Measurements from ENCODE around the gene FAP.

The FAP gene

DNA sequence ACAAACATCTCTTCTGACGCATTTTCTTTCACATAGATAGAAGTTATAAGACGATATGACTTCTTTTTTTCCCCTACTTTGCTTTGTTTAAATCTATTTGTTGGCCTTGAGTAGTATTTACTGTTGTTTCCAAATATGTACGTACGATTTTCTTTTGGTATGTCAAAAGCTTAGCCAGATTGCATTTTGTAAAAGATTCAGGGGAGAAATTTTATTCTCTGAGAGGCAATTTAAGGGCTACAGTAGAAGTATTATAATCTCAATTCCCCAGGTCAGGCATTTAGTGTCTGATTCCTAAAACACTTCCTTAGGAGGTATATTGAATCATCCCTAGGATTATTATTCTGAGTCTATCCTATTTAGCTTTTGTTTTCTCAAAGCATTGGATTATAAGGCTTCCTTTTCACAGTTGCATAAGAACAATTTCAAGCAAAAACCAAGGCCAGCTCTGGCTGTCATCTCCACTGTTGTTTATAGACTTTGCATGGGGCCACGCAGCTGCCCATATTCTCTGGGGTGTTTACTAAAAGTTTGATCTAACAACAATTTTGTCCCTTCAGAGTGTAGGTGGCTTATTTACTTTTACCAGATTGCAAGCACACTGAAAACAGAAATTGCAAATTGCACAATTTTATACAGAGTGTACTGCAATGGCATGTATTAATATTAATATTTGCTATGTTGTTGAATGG lies 57.6 kb downstream of the FAP start:
- DNase-seq (ENCODE audit: low spot score) = no peak

DNA sequence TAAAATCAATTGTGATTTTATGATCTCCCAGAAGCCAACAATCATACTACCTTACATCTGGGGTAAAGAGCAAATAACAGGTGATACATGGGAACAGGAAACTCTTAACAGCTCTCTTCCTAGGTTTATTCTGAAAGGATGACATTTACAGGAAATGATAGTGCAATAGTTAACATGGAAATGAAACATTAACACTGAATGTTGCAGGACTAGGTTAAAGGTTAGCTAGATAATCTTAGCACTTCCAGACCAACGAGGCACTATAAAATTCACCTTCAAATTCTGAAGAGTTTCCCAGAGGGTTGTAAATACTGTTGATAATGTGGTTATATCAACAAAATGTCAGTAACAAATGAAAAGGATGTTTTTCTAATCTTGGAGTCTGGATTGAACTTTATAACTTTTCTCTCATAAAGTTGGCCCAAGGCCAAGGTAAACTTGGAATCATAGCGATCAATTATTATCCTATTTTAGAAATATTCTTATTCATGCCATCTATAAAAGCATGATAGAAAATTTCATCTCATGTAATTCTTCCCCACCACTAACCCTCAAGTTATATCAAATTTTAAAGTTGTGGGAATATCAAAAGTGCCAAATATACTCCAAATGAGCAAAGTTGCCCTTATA lies 58.3 kb downstream of the FAP start:
- no peak for DNase-seq (ENCODE audit: low spot score)

DNA sequence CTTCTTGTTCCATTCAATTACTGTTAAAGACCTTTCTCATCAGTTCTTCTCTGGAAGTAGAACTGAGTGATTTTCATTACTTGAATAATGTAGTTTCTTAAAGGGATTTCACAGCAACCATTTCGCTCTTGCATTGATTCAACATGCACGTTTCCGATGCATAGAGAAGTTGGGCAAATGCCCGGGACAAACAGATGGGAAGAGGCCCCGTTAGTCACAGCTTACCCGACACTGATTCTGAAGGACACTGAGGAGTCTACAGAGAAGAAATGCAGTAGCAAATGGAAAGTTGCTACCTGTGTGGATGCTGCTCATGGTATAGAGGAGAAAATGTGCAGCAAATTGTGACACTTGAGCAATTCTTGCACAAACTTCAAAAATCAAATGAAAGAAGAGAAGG lies 58.9 kb downstream of the FAP start:
- no peak for DNase-seq (ENCODE audit: low spot score)

DNA sequence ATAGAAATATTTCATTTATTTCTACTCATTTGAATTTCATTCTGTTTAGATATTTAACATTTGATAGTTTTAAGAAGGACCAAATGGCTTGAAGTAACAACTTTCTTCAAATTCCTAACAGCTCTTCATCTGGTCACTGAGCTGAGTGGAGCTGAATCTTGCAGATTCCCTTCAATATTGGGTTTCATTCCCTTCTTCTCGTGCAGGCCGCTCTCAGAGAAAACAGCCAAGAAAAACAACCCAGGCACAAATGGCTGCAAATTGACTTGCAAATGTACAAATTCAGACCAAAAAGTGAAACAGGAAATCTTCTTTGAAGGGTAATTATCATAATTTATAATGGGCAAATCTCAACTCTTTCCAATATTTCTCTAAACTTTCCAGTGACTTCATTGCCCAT lies 60.9 kb downstream of the FAP start:
- no peak for DNase-seq (ENCODE audit: low spot score)

DNA sequence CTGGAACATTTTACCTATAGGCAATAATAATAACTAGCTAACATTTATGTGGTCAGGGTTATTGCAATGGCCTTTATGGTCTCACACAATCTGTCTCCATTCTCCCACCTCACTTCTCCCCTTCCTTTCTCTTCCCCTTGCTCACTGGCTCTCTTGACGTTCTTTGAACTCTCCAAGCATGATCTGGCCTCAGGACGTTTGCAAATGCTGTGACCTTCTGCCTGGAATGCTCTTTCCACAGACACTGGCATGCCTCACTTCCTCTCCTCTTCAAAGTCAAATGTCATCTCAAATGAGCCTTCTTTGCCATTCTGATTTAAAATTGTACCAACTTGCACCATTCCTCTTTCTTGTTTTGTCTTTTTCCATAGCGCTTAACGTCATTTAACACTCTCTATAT lies 65.9 kb downstream of the FAP start:
- no peak for DNase-seq (ENCODE audit: low spot score)

DNA sequence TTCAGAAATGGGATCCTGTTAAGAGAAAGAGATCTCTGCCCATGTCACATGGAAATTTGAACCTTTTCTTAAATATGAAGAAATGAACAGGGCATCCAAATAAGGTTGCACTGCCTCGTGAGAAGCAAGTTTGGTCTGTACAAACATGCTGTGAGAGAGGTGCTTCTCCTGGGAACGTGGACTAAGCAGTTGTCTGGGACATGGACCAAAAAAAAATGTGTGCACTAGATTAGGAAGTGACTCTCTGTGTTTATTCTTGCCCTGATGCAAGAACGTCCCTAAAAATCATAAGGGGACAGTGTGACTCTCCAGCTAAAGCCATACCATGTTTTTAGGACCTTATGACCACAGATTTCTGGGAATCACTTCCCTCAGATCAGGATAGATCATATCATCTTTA lies 67.5 kb downstream of the FAP start:
- no peak for DNase-seq (ENCODE audit: low spot score)

DNA sequence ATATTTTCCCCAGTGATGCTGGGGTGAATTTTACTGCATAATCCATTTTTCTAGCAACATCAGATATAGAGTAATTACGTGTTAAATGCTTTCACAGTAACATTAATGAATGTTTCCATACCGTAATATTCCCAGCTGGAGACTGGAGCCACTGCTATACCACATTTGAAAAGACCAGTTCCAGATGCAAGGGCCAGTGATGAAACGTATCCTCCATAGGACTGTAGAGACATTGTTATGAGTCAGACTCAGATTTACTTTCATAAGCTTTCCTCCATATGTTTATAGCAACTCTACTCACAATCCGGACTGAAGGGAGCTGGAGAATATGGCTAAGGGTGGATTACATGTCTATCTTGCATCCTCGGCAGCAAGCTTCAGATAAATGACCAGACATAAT lies 68.5 kb downstream of the FAP start:
- DNase-seq (ENCODE audit: low spot score) = no peak

DNA sequence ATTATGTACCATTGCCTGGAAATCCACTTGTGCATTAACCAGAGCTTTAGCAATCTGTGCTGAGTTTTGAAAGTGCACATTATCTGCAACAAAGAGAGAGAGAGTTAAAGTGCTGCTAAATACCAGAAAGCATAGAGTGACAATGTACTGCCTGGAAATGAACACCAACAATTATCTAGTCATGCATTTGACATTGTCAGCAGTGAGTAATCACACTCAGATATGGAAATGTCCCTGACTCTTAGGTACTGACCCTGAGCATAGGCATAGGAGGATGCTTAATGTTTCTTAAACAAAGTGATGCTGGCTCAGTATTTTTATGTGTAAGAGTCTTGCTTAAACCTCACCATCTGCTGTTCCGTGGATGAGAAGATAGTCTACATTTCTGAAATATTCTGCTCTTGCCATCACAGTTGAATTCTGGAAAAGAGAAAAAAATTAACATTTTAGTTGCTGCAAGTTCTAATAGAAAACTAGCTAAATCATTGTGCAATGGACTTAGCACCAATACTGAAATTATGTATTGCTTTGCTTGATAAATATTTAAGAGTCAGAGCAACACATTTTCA lies 70.4 kb downstream of the FAP start:
- DNase-seq (ENCODE audit: low spot score) = no peak

DNA sequence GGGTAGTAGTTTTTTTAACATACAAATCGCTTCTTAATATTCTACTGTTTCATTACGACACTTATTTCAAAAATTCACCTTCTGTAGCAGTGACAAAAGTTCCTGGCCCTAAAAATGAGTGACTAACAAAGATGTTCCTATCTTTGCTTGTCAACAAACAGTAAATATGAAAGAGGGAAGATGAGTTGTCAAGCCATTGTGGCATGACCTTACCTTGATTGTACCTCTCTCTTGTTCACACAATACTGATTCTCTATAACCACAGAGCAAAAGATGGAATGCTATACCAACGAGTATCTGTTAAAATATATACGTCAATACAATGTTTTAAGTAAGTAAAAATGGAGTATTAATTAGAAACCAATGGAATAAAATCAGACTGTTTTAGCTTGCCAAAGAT lies 76.5 kb downstream of the FAP start:
- DNase-seq (ENCODE audit: low spot score) = no peak

DNA sequence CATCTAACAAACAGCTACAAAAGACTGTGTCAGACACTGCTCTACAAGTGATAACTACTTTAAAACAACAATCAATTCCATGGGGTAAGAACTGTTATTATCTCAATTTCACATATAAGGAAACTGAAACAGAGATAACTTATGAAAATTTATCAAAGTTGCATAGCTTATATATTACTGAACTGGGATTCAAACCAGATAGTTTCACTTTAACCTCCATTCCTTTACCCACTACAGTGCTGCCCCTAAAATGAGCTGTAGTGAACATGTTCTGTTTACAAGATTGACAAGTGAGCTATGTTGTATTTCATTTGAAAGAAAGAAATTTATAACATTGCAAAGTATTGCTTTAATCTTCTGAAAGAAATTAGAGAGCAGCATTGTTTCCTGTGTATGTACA lies 77.1 kb downstream of the FAP start:
- no peak for DNase-seq (ENCODE audit: low spot score)

DNA sequence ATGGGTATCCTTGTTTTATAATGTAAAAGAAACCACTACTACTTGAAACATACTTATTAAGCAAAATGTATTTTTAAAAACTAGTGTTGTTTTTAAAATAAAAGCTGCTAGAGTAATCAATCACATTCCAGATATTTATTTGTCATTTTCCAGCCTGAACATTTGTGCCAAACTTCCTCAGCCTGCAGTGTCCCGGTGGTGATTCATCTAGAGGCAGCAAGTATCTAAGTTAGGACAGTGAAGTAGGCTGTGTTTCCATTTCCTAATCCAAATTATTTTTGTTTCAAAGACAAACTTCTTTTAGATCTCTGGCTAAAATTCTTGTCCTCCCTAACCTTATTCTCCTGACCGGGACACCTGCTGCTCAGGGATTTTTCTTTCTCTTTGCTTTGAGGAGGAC lies 78.4 kb downstream of the FAP start:
- no peak for DNase-seq (ENCODE audit: low spot score)

DNA sequence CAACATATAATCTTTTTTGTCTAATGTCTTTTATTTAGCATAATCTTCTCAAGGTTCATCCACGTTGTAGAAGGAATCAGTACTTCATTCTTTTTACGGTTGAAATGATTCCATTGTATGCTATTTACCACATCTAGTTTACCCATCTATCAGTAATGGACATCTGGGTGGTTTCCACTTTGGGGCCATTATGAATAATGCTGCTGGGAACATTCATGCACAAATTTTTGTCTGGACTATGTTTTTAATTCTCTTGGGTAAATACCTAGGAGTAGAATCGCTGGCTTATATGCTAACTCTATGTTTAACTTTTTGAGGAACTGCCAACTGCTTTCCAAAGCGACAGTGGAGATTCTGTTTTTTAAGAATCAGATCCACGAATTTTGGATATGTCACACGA lies 83.8 kb downstream of the FAP start:
- DNase-seq (ENCODE audit: low spot score) = no peak

DNA sequence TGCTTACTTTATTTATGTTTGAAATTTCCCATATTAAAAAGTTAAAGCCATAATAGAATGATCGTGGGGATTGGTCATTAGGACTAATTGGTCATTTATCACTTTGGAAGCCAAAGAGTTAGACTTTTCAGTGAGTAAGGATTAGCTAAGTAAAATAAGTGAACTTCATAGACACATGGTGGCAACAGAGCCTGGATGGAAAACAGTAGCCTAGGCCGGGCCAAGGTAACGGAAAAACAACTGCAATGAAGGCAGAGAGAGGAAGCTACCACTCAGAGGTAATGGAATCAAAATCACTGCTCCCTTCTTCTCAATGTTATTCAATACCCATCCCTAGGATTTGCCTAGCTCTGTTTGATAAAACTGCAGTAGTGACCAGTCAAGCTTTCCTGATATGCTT lies 87.1 kb downstream of the FAP start:
- DNase-seq (ENCODE audit: low spot score) = no peak

DNA sequence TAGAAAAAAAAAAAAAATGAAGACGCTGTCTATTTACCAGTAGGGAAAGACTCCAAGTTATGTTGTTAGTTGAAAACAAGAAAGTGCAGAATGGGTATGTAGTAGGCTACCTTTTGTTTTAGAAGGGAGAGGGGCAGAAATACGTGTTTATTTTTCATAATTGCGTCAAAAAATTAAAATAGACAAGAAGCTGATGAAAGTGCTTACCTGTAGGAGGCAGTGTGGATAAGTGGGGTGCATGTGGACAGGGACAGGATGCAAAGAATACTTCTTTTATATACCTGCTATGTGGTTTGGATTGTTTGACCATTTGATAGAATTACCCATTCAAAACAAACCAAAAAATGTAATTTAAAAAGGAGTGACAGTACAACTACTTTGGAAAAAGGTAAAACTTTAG lies 88.2 kb downstream of the FAP start:
- DNase-seq (ENCODE audit: low spot score) = no peak

DNA sequence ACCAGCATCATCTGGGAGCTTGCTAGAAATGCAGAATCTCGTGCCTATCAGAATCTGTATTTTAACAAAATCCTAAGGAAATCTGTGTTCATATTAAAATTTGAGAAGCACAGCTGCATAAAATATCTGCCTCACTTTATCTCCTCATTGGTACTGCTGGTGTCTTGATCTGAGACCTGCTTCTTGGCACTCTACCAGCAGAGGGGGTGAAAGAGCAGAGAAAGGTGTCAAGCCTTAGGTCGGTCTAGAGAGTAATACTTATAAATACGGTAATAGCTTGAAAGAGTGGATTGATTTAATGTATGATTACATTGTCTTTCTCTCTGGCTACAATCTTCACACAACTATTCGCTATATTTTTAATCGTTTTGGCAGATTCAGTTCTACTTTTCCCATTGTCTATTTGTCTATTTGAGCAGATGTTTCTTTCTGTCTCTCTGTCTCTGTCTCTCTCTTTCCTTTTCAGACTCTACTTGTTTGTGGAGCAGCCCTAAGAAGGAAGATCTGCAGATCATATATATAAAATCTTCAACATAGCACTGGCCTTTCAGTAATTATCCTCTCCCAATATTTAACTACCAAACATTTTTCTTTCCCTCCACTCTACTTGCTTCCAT lies 89.5 kb downstream of the FAP start:
- no peak for DNase-seq (ENCODE audit: low spot score)

DNA sequence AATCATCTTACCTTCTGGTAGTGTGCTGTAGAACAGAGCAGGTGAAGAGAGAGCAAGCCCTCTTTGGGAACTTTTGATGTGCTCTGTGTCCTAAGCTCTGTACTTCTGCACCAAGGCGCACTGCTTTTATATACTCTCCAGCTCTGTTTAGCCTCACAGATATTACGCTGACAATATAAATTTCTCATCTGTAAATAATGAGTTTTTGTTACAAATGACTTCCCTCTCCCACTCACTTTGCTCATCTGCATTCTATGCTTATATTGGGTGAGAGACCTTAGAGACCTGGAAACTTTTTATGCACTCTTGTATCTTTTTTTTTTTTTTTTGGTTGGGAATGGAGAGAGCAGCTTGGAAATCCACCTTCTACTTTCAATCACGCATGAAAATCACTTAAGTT lies 91.1 kb downstream of the FAP start, which contains the start of gene GCG:
Gene GCG (minus strand): TSS at position 101 of the 400 bp plus-strand sequence. CDS start 3,069 bp downstream, outside the sequence.
- no peak for DNase-seq (ENCODE audit: low spot score)

DNA sequence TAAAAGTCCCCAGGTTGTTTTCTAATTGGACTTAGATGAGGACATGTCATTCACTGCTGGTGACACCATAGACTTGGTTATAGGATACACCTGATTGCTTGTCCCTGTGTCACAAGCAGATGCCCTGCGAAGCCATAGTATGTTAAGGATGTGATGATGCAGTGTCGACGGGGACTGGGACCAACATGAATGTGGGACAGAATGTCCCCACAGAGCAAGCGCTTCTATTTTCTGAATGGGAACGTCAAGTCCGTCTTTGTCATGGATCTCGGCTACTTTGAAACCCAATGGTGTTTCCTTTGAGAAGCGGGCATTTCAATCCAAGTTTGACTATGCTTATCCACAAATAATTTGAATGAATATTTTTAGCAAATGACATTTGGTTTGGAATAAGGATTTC lies 93.3 kb downstream of the FAP start:
- no peak for DNase-seq (ENCODE audit: low spot score)

DNA sequence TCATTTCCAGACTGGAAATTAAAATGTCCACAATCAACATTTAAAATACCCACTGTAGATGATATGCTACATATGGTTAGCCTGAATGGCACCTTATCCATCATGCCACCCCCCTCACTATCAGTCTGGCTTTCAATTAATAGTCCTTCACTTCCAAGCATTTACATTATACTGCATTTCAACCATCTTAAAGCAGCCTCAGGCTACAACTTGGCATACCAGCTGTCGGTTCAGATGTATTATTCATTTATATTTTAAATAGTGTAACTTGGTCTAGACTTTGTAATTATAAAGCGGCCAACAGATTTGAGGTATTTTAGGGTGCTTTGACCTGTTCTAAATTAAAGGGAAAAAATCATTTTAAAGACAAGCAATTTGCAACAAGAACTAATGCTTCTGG lies 93.8 kb downstream of the FAP start:
- no peak for DNase-seq (ENCODE audit: low spot score)

DNA sequence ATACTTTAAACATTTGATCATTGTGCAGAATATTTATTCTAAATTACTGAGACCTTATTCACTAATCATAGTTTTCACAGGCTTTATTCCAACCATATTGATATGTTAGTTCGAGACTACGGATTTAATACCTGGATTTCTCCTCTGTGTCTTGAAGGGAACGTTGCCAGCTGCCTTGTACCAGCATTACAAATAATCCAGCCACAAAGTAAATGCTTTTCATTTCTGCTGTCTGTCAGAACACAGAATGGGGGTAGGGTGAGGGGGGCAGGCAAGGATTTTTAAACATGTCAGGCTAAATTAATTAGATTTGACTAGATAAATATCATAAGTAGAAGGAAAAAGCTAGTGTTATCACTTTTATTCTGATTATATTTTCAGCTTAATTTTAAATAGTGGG lies 94.3 kb downstream of the FAP start:
- no peak for DNase-seq (ENCODE audit: low spot score)

DNA sequence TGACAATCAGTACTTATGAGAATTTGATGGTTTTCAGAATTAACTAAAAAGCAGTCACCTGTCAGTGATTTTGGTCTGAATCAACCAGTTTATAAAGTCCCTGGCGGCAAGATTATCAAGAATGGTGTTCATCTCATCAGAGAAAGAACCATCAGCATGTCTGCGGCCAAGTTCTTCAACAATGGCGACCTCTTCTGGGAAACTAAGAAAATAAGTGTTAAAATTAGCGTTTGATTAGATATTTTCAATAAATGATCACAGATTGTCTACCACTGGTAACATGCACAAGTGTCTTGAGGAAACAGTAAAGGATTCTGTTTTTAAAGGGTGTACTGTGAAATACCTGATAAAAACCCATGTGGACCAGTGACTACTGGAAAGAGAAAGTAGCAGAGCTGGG lies 99.3 kb downstream of the FAP start:
- DNase-seq (ENCODE audit: low spot score) = no peak

DNA sequence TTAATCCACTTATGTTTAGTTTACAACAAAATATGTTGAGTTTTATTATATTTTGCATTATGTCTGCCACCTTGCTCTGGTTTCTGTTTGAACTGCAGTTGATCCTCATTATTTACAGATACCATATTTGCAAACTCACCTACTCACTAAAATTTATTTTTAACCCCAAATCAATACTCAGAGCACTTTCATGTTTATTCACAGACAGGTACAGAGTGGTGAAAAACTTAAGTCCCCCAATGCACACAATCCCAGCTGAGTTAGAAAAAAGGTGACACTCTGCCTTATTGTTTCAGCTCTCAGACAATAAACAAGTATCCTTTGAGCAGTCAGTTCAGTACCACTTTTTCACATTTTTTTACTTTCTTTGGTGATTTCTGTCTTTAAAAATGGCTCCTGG lies 104.9 kb downstream of the FAP start:
- no peak for DNase-seq (ENCODE audit: low spot score)

DNA sequence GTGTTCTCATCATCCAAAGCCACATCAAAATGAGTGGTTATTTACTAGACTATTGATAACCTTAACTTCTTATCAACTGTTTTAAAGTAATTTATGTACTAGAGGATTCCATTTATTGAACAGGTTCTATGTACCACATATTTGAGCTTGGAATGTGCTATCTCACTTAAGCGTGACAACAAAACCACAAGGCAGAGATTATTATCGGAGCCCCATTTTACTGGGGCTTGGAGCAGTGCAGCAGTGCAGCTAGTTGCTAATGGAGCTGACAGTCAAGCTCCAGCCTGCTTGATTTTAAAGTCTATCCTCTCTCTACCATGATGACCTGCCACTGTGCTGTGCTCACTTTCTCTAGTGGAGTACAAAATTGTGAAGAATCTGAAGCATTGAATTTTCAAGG lies 115.8 kb downstream of the FAP start:
- DNase-seq (ENCODE audit: low spot score) = no peak

DNA sequence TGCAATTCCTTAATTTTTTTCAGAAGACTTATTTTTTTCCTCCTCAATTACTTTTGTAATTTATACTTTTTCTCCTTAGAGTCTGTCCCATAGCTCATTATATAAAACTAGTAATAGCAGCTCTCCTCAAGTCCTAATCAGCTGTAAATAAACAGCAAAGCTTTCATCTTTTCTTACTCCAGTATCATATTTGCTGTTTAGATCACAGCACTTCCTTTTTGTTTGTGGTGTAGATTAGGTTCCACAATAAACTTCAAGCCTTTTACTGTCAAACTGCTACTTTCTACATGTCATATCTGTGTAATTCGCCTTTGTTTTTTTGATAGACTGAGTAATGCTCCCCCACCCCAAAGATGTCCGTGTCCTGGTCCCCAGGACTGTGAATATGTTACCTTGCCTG lies 116.7 kb downstream of the FAP start:
- DNase-seq (ENCODE audit: low spot score) = no peak
